OCI-M2 (cell line): Measurements from ENCODE around the gene CDK14.
A peak's percentile ranks its signal among the peaks of the same experiment; 100 is the strongest.

ENCODE experiments used
- DNase-seq: peaks from one replicate; lab custom pipeline; 2025; ENCODE audit not compliant: unreplicated experiment; lab: John Stamatoyannopoulos, UW

Gene CDK14

GRCh38 chr7:90939666-90940065 is 343.5 kb downstream of the CDK14 start:
- no peak for DNase-seq

GRCh38 chr7:90944021-90944420 is 347.9 kb downstream of the CDK14 start:
- no peak for DNase-seq

- DNase-seq: no peak
Measured at GRCh38 chr7:90945104-90945787, 349.1 kb downstream of the CDK14 start.

- no peak for DNase-seq
Measured at GRCh38 chr7:90946730-90947501, 350.8 kb downstream of the CDK14 start.

GRCh38 chr7:90948085-90948484 is 352.0 kb downstream of the CDK14 start:
- DNase-seq: no peak

- DNase-seq: no peak
Measured at GRCh38 chr7:90951229-90951628, 355.1 kb downstream of the CDK14 start.

- no peak for DNase-seq
Measured at GRCh38 chr7:90951986-90952954, 356.1 kb downstream of the CDK14 start.

GRCh38 chr7:90955641-90956207 is 359.6 kb downstream of the CDK14 start:
- no peak for DNase-seq

- no peak for DNase-seq
Measured at GRCh38 chr7:90957883-90958282, 361.8 kb downstream of the CDK14 start.

GRCh38 chr7:90958647-90959046 is 362.5 kb downstream of the CDK14 start:
- no peak for DNase-seq

- DNase-seq: no peak
Measured at GRCh38 chr7:90961037-90961725, 365.1 kb downstream of the CDK14 start.

GRCh38 chr7:90965211-90965610 is 369.1 kb downstream of the CDK14 start:
- DNase-seq: no peak

- peak; percentile 4 for DNase-seq
Measured at GRCh38 chr7:90966346-90966745, 370.2 kb downstream of the CDK14 start.

- no peak for DNase-seq
Measured at GRCh38 chr7:90968871-90969270, 372.8 kb downstream of the CDK14 start.

- DNase-seq: no peak
Measured at GRCh38 chr7:90972906-90973550, 376.9 kb downstream of the CDK14 start.

GRCh38 chr7:90977056-90977455 is 380.9 kb downstream of the CDK14 start:
- no peak for DNase-seq

- DNase-seq: no peak
Measured at GRCh38 chr7:90980545-90980944, 384.4 kb downstream of the CDK14 start.

- no peak for DNase-seq
Measured at GRCh38 chr7:90982228-90982627, 386.1 kb downstream of the CDK14 start.

- no peak for DNase-seq
Measured at GRCh38 chr7:90984692-90985091, 388.6 kb downstream of the CDK14 start.

- DNase-seq: no peak
Measured at GRCh38 chr7:90988516-90988915, 392.4 kb downstream of the CDK14 start.
